ENCODE results near the gene ALDH3B1.

- no peak for TF ChIP-seq CTCF (IDR thresholded peaks at IDR 0.05; ENCODE audit: poor library complexity)
- no peak for TF ChIP-seq EZH2 (IDR thresholded peaks at IDR 0.05; ENCODE audit: borderline replicate concordance)
- TF ChIP-seq EZH2phosphoT487 (IDR thresholded peaks at IDR 0.05; ENCODE audit: low read depth, severe bottlenecking, unreplicated experiment) = no peak
Measured at GRCh38 chr11:68035266-68035876, 25.2 kb downstream of the ALDH3B1 start.

All from hepatocyte (in vitro differentiated cells).